AG10803 (cell line): ENCODE data around the gene CNDP1.

Experiments
- DNase-seq: peaks from one replicate; pipeline ENCODE4 v3.0.0; 2010; ENCODE audit warnings: low read depth
- H3K4me3 ChIP-seq: 2 replicates; pipeline ENCODE4 v1.5.1; 2011; ENCODE audit warnings: mild to moderate bottlenecking, low read length, control low read depth
- TF ChIP-seq, protein P1 (sequence below): conservative IDR thresholded peaks from 2 replicates; pipeline ENCODE4 v1.5.1; 2011; ENCODE audit warnings: mild to moderate bottlenecking, low read length, control low read depth, inconsistent platforms

CNDP1 gene

DNA sequence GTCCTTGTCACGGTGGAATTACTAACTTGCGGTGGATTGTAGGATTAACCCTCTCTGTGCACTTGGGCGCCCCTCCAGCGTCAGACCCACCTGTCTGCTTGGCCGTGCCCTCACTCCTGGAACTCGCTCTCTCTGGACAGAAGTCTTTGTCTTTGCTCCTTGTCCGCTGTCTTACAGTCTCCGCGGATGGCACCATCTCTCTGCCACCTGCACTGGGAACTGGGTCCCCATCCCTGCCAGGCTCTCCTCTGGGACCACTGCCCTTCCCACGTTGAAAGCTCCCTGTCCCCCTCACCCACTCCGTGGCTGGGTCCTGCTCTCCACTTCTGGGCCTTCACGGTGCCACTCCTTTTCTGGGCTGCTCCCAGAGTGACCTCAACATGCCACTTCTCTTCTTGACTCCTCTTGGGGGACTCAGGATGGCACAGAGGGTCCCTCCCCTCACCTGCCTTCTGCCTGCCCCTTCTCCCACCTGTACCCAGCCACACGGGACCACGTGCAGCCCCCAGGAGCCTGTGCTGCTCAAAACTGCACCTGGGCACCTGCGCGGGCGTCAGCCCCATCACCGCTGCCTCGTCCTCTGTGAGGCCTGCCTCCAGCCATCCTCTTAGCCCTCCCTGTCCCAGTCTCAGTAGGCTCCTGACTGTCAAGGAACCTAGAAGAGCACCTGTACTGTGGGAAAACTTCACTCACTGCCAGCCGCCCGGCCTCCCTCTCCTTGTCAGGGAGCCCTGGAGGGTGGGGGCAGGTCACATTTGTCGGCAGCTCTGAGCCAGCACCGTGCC is 27.0 kb upstream of the CNDP1 start:
- TF ChIP-seq, protein P1, sequence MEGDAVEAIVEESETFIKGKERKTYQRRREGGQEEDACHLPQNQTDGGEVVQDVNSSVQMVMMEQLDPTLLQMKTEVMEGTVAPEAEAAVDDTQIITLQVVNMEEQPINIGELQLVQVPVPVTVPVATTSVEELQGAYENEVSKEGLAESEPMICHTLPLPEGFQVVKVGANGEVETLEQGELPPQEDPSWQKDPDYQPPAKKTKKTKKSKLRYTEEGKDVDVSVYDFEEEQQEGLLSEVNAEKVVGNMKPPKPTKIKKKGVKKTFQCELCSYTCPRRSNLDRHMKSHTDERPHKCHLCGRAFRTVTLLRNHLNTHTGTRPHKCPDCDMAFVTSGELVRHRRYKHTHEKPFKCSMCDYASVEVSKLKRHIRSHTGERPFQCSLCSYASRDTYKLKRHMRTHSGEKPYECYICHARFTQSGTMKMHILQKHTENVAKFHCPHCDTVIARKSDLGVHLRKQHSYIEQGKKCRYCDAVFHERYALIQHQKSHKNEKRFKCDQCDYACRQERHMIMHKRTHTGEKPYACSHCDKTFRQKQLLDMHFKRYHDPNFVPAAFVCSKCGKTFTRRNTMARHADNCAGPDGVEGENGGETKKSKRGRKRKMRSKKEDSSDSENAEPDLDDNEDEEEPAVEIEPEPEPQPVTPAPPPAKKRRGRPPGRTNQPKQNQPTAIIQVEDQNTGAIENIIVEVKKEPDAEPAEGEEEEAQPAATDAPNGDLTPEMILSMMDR, result no peak
- no peak overlapping the region for H3K4me3 ChIP-seq

DNA sequence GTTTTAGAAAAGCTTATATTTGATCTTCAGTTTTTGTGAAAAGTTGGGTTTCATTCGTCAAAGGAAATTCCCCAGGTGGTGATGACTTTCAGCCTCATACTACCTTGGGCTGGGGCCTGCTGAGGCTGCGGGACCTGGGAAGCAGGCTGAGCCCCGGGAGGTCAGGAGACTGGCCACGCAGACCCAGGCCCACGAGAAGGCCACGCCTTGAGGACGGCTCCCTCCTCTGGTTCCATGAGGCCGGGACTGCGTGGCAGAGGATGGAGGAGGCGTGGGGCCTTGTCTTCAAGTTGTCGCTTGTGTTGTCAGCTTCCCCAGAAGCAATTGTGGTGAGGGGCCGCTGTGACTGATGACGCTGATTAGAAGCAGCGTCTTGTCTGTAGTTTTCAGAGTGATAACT is 26.4 kb upstream of the CNDP1 start:
- no peak overlapping the region for H3K4me3 ChIP-seq
- TF ChIP-seq, protein P1, result no peak

More for the DNA sequence above, 27.0 kb upstream of the CNDP1 start:
- DNase-seq, result no peak

DNA sequence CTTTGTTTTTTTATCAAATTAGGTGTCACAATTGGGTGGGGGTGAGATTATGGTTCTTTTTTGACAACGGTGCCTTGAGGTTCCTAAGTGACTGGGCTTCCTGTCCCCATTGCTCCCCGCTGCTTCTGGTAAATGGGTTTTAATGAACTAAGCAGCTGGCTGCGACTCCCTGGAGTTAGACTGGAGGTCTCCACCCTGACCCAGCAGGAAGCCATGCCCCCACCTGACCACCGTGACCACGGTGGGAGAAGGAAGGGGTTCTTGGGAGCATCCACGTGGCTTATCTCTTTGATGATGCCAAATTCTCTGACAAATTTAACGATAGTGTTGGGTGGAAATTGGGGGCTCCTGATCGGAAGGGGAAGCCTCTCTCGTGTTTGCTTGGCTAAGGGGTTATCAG is 25.9 kb upstream of the CNDP1 start:
- DNase-seq, result no peak
- TF ChIP-seq, protein P1, result no peak
- no peak overlapping the region for H3K4me3 ChIP-seq

More for the DNA sequence above, 26.4 kb upstream of the CNDP1 start:
- no peak for DNase-seq

DNA sequence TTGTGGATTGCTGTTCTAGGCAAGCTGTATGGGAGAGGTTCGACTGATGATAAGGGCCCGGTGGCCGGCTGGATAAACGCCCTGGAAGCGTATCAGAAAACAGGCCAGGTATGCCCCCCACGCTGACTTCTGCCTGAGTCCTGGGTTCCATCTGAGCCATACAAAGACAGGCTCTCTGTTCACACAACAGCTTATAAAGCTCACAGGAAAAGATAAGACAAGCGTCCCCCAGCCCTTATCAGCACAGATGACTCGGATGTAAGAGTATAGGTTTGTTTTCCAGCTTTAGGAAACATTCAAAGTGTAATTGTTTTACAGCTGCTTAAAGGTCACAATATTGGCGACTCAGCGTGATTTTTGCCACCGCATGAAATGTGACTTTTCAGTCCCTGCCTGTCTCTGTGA is 25.5 kb upstream of the CNDP1 start:
- DNase-seq, result no peak
- H3K4me3 ChIP-seq, result no peak overlapping the region
- TF ChIP-seq, protein P1, result no peak

DNA sequence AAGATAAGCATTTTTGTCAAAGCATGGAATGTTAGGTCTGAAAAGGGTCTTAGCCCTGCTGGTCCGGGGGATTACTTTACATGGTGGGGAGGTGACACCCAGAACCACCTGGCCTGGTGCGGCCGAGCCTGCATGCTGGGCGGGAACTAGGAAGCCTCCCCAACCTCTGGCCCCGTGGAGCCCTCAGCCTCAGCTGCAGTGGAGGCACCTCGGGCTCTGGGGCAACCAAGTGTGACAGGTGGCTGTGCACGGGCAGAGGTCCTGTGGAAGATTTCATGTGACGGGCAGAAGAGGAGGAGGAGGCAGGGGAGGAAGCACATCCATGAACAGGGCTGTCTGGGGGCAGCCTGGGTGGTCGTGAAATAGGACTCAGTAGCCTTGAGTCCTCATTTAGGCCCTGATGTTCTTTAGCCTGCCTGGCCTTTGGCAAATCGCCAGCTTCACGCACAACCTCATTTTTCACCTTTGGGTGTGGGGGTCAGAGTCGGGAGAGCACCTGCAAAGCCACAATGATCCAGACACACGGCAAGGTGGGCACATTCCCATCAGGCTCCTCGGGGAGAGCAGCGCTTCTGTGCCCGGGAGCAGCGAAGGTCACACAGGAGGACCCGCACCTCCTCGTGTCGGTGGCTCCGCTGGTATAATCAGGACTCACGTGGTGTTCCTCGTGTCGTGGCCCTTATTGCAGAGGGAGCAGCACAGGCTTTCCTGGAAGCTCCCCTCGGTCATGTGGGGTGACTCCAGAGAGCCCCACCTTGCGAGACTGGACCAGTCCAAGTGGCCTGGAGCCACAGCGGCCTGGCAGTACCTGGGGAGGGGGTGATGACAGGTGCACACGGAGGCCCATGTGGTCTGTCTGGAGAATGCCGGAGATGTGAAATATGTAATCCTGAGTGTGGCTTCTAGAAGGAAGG is 24.2 kb upstream of the CNDP1 start:
- H3K4me3 ChIP-seq, result no peak overlapping the region
- DNase-seq, result no peak
- TF ChIP-seq, protein P1, result no peak

GRCh38 chr18:74510770-74511095 is 23.6 kb upstream of the CNDP1 start:
- TF ChIP-seq, protein P1, result no peak
- H3K4me3 ChIP-seq, result no peak overlapping the region
- no peak for DNase-seq

DNA sequence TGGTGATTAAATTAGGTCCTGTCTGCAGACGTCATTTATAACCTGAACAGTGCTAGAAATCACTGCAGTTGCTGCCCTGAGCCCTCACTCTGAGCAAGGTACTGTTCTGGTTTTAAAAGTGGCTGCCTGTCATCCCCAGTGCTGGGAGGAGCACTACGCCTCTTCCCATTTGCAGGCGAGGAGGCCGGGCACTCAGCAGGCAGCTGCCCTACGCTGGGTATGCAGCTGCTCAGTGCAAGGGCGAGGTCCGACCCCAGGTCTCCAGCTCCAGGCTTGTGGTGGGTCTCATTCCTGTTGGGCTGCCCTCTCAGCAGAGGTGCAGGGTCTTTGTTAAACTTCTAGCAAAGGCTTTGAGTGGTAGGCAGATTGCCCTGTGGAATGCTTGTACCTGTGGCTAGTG is 22.5 kb upstream of the CNDP1 start:
- H3K4me3 ChIP-seq, result no peak overlapping the region
- TF ChIP-seq, protein P1, result no peak
- no peak for DNase-seq
